HepG2 (cell line): ENCODE measurements around the gene SIGMAR1. TPM values are rescaled to one million over a fixed set of nuclear protein-coding genes. Genes with fewer than 3 reads are reported as not detected.

Experiments
- AGO1 ChIP-seq: fragments of 200-400 bp; formaldehyde crosslinking; IDR thresholded peaks from 2 replicates; pipeline ENCODE4 v1.6.1; 2017; ENCODE audit warnings: mild to moderate bottlenecking, low read depth, low read length, moderate library complexity; ENCODE audit not compliant: poor library complexity, severe bottlenecking
- CHD2 ChIP-seq: IDR thresholded peaks from 2 replicates; pipeline ENCODE4 v1.6.1; 2011; ENCODE audit warnings: low read depth, low read length, improper control_type of control experiment
- SRSF1 ChIP-seq: fragments of 200-400 bp; formaldehyde crosslinking; optimal IDR thresholded peaks from 2 replicates; pipeline ENCODE3; 2017; ENCODE audit warnings: mild to moderate bottlenecking, low read depth, low read length, moderate library complexity
- YY1 ChIP-seq: IDR thresholded peaks from 2 replicates; pipeline ENCODE4 v1.6.1; 2011; ENCODE audit warnings: low read length, low read depth, moderate library complexity, mild to moderate bottlenecking; ENCODE audit not compliant: insufficient read depth, insufficient replicate concordance
- ZC3H13 ChIP-seq: sonication (generic); formaldehyde crosslinking; IDR thresholded peaks from 2 replicates; pipeline ENCODE4 v1.8.1; 2023; ENCODE audit warnings: mild to moderate bottlenecking, missing genetic modification reagents, moderate library complexity
- ZNF24 ChIP-seq: fragments of 450-650 bp; IDR thresholded peaks from 2 replicates; pipeline ENCODE4 v1.6.1; 2017; ENCODE audit warnings: antibody characterized with exemption, mild to moderate bottlenecking
- ZNF317 ChIP-seq: sonication (generic); formaldehyde crosslinking; IDR thresholded peaks from 2 replicates; pipeline ENCODE4 v1.5.0; 2020; ENCODE audit warnings: mild to moderate bottlenecking, missing genetic modification reagents
- ZNF446 ChIP-seq: sonication (generic); formaldehyde crosslinking; IDR thresholded peaks from 2 replicates; pipeline ENCODE4 v1.5.0; 2020; ENCODE audit warnings: mild to moderate bottlenecking, missing genetic modification reagents
- ZNF788 ChIP-seq: sonication (generic); formaldehyde crosslinking; IDR thresholded peaks from 2 replicates; pipeline ENCODE4 v1.5.0; 2020; ENCODE audit warnings: mild to moderate bottlenecking, missing genetic modification reagents, borderline replicate concordance
- ZNF800 ChIP-seq: sonication (generic); formaldehyde crosslinking; IDR thresholded peaks from 2 replicates; pipeline ENCODE4 v1.4.0; 2020; ENCODE audit warnings: missing genetic modification reagents
- ZNF883 ChIP-seq: sonication (generic); formaldehyde crosslinking; IDR thresholded peaks from 2 replicates; pipeline ENCODE4 v1.5.1; 2020; ENCODE audit warnings: mild to moderate bottlenecking, missing genetic modification reagents; ENCODE audit errors: not compliant biosample characterization
- ZSCAN21 ChIP-seq: sonication (generic); formaldehyde crosslinking; IDR thresholded peaks from 2 replicates; pipeline ENCODE4 v1.8.0; 2022; ENCODE audit warnings: mild to moderate bottlenecking, missing genetic modification reagents, moderate library complexity, borderline replicate concordance
- polyA plus RNA-seq, 8 experiments: library from polyadenylated mRNA; depleted of rRNA in 3 of 8; stranded (reverse) in 7 of 8; unstranded in 1 of 8; fragments of >200 nt; fragmentation: Illumina TruSeq in 4 of 8; extraction: Trizol in 4 of 8; gene quantifications; 2 replicates each; pipeline versions ENCODE4 v1.2.1 to v1.2.3, GENCODE V29; 2011 to 2016; ENCODE audit warnings: low read depth in 4 of 8, missing spikeins in 1 of 8, mixed read lengths in 1 of 8; ENCODE audit not compliant: insufficient read depth in 1 of 8
- total RNA-seq, 5 experiments: library from RNA; depleted of rRNA; stranded (reverse); fragments of >200 nt; fragmentation: Illumina TruSeq; extraction: Trizol; gene quantifications; 2 replicates each; pipeline ENCODE4 v1.2.3, GENCODE V29; 2016; ENCODE audit warnings: low read depth in 1 of 5
- TF ChIP-seq, protein P1 (sequence below): sonication (generic); formaldehyde crosslinking; conservative IDR thresholded peaks from 2 replicates; pipeline ENCODE4 v1.8.0; 2022; ENCODE audit warnings: mild to moderate bottlenecking, moderate library complexity, missing genetic modification reagents
- TF ChIP-seq, protein P2 (sequence below): IDR thresholded peaks from 2 replicates; pipeline ENCODE4 v1.6.1; 2016

The SIGMAR1 gene
- total and polyA plus RNA-seq, 2 of the 13 experiments (the other 11 are each of a cell fraction or from before 2014, with no cell fraction given) = 38.9 to 60.8 TPM

- TF ChIP-seq ZNF800 (peak; percentile 94), ZNF24 (no peak), ZNF883 (no peak), SRSF1 (no peak), ZNF788 (peak; percentile 31; the same call in 1 of the 2 replicates), ZSCAN21 (peak; percentile 65; the same call in 1 of the 2 replicates), ZNF317 (CRISPR knock-in tag) (0 out of 2 replicates have a peak, but pooled peaks have one; percentile 21), CHD2 (no peak), YY1 (peak; percentile 41), ZC3H13 (CRISPR knock-in tag) (no peak), ZNF446 (CRISPR knock-in tag) (no peak), AGO1 (peak; percentile 24)
- TF ChIP-seq, protein P1, sequence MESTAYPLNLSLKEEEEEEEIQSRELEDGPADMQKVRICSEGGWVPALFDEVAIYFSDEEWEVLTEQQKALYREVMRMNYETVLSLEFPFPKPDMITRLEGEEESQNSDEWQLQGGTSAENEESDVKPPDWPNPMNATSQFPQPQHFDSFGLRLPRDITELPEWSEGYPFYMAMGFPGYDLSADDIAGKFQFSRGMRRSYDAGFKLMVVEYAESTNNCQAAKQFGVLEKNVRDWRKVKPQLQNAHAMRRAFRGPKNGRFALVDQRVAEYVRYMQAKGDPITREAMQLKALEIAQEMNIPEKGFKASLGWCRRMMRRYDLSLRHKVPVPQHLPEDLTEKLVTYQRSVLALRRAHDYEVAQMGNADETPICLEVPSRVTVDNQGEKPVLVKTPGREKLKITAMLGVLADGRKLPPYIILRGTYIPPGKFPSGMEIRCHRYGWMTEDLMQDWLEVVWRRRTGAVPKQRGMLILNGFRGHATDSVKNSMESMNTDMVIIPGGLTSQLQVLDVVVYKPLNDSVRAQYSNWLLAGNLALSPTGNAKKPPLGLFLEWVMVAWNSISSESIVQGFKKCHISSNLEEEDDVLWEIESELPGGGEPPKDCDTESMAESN (CRISPR knock-in tag) = 0 out of 2 replicates have a peak, but pooled peaks have one; percentile 32
- TF ChIP-seq, protein P2, sequence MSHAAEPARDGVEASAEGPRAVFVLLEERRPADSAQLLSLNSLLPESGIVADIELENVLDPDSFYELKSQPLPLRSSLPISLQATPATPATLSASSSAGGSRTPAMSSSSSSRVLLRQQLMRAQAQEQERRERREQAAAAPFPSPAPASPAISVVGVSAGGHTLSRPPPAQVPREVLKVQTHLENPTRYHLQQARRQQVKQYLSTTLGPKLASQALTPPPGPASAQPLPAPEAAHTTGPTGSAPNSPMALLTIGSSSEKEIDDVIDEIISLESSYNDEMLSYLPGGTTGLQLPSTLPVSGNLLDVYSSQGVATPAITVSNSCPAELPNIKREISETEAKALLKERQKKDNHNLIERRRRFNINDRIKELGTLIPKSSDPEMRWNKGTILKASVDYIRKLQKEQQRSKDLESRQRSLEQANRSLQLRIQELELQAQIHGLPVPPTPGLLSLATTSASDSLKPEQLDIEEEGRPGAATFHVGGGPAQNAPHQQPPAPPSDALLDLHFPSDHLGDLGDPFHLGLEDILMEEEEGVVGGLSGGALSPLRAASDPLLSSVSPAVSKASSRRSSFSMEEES = no peak; the same call in 1 of the 2 replicates
These were observed 46.2 kb downstream of the SIGMAR1 start (continued) for GRCh38 chr9:34591248-34591916.
